NCI-H345 treated with DMSO at 0.1 percent for 48 hours (cell line): ENCODE results near the gene IL17RA.

ENCODE experiments used
- DNase-seq: peaks from one replicate; lab custom pipeline; 2025; ENCODE audit not compliant: unreplicated experiment; lab: John Stamatoyannopoulos, UW

IL17RA gene

DNA sequence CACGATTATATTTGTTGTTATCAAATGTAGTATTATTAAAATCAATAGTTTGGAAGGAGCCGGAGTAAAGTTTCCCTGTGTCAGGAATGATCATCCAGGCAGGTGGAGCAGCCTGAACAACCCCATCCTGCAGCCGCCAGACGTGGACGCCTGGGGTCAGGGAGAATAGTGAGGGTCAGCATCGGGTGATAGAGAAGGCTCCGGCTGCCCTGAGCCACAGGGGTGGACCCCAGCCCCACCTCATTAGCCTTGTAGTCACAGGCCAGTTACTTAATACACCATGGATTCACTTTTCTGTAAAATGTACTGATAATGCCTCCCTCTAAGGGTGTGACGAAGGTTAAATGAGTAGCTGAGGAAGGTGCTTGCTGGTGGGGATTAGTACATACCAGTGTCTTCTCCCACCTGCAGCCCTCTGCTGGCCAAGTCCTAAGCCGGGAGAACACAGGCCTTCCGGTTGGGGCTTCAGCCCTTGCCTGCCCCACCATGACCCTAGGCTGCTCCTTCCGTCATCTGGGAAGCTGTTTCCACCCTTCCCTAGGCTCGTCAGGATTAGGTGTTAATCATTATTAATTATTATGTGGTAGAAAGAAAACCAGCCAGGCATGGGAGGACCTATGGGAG is 21.5 kb downstream of the IL17RA start:
- no peak for DNase-seq

DNA sequence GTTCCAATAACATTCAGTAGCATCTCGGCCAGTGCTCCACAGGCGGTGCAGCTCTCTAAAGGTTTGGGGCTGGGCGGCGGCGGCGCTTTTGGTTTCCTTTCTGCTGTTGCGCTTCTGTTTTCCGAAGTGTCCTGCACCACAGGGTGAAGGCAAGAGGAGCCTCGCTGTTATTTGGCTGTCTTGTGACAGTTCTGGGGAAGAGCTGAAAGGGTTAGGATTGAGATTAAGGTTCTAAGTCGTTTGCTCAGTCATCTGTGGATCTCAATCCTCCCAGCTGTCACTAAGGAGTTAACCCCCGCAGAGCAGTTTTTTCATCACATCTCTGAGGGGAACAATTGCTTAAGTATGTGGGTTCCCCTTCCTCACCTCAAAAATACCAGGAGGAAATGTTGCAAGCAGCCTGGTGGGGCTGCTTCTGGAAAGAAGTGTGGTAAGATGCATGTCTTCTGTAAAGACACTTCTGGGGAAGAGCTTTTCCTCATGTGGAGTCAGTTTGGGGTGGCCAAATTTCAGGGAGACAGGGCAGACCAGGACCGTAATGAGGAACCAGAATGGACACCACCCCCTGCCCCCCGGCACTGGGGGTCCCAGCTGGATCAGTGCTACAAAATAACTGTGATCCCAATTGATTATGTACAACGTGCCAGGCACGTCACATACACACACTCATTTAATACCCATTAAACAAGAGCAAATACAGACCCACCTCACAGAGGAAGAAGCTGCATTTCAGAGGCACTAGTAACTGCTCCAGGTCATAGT is 22.2 kb downstream of the IL17RA start:
- no peak for DNase-seq

- no peak for DNase-seq
Observed at GRCh38 chr22:17107547-17107810, 22.7 kb downstream of the IL17RA start.

DNA sequence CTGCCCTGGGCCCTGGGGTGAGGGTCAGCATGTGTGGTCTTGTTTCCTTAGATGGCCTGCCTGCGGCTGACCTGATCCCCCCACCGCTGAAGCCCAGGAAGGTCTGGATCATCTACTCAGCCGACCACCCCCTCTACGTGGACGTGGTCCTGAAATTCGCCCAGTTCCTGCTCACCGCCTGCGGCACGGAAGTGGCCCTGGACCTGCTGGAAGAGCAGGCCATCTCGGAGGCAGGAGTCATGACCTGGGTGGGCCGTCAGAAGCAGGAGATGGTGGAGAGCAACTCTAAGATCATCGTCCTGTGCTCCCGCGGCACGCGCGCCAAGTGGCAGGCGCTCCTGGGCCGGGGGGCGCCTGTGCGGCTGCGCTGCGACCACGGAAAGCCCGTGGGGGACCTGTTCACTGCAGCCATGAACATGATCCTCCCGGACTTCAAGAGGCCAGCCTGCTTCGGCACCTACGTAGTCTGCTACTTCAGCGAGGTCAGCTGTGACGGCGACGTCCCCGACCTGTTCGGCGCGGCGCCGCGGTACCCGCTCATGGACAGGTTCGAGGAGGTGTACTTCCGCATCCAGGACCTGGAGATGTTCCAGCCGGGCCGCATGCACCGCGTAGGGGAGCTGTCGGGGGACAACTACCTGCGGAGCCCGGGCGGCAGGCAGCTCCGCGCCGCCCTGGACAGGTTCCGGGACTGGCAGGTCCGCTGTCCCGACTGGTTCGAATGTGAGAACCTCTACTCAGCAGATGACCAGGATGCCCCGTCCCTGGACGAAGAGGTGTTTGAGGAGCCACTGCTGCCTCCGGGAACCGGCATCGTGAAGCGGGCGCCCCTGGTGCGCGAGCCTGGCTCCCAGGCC is 23.7 kb downstream of the IL17RA start:
- no peak for DNase-seq

GRCh38 chr22:17109113-17109865 is 24.5 kb downstream of the IL17RA start:
- no peak for DNase-seq

GRCh38 chr22:17109976-17110375 is 25.2 kb downstream of the IL17RA start:
- DNase-seq = no peak

DNA sequence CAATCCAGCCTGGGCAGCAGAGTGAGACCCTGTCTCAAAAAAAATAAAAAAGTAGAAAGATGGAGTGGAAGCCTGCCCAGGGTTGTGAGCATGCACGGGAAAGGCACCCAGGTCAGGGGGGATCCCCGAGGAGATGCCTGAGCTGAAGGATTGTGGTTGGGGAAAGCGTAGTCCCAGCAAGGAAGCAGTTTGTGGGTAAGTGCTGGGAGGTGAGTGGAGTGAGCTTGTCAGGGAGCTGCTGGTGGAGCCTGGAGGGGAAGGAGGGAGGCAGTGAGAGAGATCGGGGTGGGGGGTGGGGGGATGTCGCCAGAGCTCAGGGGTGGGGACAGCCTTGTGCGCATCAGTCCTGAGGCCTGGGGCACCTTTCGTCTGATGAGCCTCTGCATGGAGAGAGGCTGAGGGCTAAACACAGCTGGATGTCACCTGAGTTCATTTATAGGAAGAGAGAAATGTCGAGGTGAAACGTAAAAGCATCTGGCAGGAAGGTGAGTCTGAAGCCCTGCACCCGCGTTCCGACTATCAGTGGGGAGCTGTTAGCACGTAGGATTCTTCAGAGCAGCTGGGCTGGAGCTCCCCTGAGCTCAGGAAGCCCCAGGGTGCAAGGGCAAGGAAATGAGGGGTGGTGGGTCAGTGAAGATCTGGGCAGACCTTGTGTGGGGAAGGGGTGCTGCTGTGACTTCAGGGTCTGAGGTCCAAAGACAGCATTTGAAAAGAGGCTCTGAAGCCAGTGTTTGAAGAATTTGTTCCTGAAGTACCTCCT is 26.2 kb downstream of the IL17RA start:
- no peak for DNase-seq

DNA sequence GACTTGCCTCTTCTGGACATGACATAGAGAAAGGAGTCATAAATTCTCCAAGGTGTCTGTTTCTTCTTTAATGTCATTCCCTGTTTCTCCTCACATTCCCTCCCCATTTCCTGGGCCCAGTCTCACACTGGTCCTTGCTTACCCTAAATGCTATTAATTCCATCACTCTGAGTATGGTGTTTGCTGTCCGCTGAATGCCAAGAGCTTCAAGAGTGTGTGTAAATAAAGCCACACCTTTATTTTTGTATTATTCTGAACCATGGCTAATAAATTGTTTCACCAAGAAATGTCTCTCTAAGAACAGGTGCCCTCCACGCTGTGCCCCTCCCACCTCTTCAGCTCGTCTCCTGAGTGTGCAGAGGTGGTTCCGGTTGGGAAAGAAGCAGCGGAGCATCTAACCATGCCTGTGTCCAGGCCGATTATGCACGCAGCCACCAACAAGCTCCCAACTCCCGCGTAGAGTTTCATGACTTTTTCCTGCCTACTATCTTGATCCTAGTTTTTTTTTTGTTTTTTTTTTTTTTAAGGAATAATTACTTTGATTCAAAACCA is 27.8 kb downstream of the IL17RA start:
- no peak for DNase-seq

DNA sequence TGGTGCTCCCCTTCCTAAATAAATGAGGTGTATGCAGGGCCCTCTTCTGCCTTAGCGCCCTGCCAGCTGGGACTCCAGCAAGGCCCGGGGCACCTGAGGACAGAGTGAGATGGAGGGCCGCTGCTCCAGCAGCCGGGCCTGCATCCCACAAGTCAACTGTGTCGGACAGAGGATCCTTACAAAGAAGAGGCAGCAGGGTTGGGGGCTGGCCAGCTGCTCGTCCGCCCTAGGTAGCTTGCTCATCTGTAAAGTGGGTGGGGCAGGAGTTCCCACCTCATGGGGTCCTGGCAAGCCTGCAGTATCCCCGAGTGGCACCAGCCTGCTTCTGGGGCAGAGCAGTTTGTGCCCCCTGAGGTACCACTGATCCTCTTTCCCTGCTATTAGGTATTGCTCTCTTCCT is 28.8 kb downstream of the IL17RA start:
- no peak for DNase-seq

DNA sequence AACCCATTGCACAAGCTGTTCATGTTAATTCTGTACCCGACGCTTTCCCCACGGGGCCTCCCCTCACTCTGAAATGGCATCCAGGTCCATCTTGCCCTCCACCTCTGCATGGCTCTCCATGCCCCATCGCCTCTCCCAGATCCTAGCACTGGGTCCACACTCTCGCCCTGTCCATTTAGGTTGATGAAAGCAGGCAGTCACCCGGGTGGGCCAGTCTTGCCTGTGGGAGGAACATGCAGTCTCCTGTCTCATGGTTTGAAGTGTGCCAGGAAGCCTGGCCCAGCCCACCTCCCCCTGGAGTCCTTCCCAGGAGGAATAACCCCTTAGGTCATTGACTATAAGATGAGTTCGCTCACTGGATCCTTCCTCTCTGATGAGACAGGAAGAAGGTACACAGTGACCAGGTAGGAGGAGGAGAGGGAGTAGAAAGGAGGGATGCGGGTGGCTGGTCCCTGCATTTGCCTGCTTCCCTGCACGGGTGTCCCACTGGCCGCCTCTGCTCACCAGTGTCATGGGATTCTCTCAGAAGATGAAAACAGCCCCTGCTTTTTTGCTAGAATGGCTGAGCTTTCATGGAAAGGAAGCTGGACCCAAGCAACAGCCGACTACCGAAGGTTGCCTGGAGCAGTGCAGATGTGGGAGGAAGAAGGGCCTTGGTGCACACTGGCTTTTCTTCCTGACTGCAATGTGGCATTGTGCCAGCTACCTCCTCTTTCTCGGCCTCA is 29.5 kb downstream of the IL17RA start:
- DNase-seq = no peak

- DNase-seq = no peak
Observed at GRCh38 chr22:17114898-17115235, 30.1 kb downstream of the IL17RA start.

DNA sequence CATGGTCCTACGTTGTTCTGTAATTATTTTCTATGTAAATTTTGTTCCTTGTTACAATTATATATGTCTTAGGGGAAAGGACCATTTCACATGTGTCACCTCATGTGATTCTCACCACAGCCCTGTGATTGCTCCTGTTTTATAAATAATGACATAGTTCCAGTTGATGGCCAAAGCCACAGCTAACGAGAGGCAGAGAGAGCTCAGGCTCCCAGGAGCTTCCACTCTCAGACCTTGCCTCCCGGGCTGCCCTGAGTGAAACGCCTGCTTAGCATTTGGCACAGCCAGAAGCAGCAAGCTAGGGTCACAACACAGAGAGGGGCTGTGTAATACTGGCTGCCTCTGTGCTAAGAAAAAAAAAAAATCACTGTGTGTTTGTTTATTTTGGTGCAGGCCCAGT is 30.4 kb downstream of the IL17RA start:
- DNase-seq = no peak

DNA sequence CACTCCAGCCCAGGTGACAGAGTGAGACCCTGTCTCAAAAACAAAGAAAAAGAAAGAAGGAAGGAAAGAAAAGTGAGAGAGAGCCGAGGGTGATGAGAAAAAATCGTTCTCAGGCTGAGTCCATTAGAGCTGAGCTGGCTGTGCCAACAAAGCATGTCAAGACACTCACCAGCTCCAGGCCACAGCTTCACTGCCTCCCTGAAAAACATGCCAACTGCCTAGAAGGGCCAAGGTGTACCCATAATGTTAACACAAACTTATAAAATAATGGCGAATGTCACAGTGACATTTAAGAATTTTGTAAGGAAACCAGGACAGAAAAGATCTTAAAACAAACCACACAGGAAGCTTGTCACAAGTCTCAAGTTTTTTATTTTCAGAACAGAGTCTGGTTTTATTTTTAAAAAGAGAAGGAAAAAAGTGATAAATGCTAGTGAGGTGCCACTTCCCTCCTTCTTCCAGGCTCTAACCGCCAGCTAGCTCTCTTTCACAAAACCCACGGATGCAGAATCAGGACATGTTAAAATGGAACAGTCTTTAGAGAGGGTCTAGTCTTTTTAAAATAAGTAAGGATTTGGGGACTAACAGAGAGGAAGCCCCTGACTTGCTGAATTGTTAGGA is 31.3 kb downstream of the IL17RA start:
- DNase-seq = no peak

DNA sequence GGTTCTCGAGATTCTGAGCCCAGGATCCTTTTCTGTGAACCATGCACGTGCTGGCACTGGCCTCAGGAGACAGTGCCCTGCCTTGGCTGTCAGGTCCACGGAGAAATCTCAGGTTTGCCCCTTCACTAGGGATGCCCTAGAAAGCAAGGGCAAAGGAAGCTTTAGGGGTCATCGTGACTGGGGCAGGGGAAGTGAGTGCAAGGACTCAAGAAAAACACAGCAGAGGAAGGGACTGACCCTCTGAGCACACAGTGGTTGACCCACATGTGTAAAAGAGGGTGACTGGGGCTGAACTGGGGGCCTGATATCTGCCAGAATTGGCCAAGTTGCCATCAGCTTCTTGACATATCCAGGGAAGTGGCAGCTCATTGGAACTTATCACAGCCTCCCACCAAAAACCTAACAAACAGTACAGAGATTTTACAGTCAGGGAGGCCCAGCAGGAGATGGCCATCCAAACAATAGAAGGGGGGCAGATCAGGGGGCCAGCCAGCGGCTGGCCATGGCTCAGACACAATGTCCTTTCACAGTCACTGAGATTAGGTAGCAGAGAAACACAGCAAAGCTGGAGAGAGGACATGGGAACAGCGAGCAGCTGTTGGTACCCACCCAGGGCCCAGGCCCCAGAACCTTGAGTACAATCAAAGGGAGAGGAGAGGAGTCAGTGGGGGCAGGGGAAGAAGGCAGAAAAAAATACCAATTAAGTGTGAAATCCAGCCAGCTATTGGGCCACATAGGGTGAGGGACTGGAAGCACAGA is 32.0 kb downstream of the IL17RA start:
- no peak for DNase-seq

GRCh38 chr22:17117400-17117799 is 32.6 kb downstream of the IL17RA start:
- DNase-seq = no peak

GRCh38 chr22:17117890-17118289 is 33.1 kb downstream of the IL17RA start:
- no peak for DNase-seq

GRCh38 chr22:17118342-17118741 is 33.5 kb downstream of the IL17RA start:
- DNase-seq = no peak

DNA sequence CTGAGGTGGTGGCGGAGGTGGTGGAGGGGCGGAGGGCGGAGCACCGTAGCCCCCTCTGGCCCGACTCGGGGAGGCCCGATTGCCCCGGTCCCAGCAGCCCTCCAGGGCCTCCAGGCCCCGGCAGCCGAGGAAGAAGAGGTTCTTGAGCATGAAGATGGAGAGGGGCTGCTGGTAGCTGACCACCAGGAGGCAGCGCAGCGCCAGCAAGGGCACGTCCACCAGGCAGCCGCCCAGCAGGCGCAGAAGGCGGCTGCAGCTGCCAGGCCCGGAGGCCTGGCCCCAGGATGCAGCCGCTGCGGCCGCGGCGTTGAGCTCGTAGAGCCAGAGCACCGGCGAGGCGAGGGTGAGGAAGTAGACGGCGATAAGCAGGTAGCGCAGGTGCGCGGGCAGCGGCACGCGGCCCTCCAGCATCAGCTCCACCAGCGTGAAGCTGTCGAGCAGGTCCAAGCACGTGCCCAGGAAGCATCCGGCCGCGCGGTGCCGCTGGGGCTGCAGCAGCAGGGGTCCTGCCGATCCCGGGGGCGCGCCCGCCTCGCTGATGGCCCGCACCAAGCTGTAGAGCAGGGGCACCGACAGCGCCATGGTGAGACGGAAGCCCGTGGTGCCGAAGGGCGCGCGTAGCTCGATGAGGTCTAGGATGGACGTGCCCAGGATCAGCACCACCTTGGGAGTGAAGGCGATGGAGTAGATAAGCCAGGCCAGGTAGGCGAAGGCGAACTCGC is 34.8 kb downstream of the IL17RA start:
- DNase-seq = no peak
